HTR-8/SVneo (cell line): Measurements from ENCODE around the gene HIGD1B.
A peak's percentile ranks its signal among the peaks of the same experiment; 100 is the strongest.

ENCODE experiments used
- DNase-seq: peaks from one replicate; pipeline ENCODE4 v3.0.0; 2011; ENCODE audit warnings: low spot score, mixed read lengths; ENCODE audit not compliant: insufficient read length
- FAIRE-seq: peaks from 2 replicates; lab custom pipeline; 2011; peaks lifted over from hg19 to GRCh38; lab: Jason Lieb, UNC

The HIGD1B gene

GRCh38 chr17:44831371-44831770, 16.3 kb upstream of the HIGD1B start:
- FAIRE-seq: no peak
- no peak for DNase-seq

DNA sequence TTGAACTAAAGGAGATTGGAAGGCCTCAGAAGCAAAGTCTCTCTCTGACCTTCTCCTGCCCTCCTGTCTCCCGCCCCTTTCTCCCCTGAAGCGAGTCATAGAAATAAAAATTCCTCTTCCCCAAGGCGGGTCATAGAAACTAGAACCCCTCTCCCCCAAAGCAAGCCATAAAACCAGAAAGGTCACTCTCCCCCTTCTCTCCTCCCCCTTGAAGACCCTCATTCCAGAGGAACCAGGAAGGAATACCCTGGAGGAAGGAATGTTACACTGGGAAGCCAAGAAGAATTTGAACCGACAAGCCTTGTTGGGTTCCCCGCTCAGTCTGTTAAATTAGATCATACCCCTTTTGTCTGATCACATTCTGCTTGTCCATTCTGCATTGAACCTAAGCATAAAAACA, 14.9 kb upstream of the HIGD1B start:
- no peak for FAIRE-seq
- DNase-seq: no peak

- FAIRE-seq: no peak
- DNase-seq: no peak
These were observed 10.5 kb upstream of the HIGD1B start for GRCh38 chr17:44837196-44837595.

DNA sequence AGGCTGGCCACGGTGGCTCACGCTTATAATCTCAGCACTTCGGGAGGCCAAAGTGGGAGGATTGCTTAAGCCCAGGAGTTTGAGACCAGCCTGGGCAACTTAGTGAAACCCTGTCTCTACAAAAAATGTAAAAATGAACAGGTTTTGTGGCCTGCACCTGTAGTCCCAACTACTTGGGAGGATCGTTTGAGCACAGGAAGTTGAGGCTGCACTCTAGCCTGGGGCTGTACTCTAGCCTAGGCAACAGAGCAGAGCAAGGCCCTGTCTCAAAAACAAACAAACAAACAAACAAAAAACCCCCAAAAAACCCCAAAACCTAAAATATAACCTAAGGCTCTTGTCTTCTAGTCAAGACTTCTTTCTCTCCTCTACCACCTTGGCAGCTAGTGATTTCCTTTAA, 7.4 kb upstream of the HIGD1B start:
- DNase-seq (no peak), FAIRE-seq (no peak)

DNA sequence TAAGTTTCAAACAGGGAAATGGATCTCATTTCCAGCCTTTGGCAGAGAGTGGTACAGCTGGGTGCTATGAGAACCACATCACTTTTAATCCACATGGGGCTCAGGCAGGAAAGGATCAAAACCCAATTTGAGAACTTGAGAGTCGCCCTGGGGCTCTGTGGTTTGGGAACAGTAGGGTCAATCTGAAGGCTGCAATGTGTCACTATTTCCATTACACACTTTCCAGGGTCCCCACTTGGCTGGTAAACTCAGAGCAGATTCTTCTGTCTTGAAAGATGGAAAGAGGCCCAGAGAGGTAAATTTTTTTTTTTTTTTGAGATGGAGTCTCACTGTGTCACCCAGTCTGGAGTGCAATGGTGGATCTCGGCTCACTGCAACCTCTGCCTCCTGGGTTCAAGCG, 6.7 kb upstream of the HIGD1B start:
- DNase-seq (no peak), FAIRE-seq (no peak)

DNA sequence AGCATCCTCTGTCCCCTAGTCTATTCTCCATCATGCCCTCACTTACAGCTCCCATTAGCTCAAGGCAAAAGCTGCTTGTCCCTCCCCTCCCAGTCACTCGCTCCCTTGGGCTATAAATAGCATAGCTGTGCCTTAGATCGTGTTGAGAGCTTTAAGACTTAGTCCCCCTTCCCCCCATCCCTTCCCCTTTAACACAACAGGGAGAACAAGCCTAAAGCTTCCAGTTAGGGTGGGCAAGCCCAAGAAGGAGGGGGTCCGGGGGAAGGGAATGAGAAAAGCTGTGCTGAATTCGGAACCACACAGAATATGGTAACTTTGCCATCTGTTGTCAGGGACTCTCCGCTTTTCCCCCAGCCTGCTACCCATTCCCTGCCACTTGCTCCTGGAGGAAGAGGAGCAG, 4.9 kb upstream of the HIGD1B start:
- DNase-seq: no peak
- peak; percentile 68 for FAIRE-seq

DNA sequence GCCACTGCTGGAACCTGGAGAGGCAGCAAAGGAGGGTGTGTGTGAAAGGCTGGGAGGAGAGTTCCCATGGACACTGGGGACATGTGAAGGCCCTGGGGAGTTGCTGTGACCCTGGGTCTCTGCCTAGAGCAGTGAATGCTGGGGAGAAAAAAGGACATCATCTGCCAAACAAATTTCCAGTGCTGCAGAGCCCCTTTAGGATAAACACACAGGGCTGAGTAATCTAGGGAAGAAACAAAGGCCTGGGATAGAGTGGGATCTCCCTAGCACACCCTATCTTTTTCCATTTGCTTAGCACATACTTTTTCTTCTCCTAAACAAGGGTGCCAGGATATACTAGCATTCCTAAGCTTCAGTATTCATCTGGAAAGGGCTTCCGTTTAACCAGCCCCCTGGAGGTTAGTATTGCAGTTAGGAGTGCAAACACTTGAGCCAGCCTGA, 3.3 kb upstream of the HIGD1B start:
- FAIRE-seq: no peak
- DNase-seq: no peak

- no peak for DNase-seq
- FAIRE-seq: no peak
These were observed 1.5 kb upstream of the HIGD1B start for GRCh38 chr17:44846206-44846605.

- FAIRE-seq: no peak
- no peak for DNase-seq
These were observed 643 bp downstream of the HIGD1B start for GRCh38 chr17:44848257-44848795.

- FAIRE-seq (peak; percentile 72), DNase-seq (no peak)
These were observed 1.3 kb downstream of the HIGD1B start for GRCh38 chr17:44848961-44849489.

GRCh38 chr17:44850025-44850424, 2.3 kb downstream of the HIGD1B start:
- no peak for DNase-seq
- FAIRE-seq: peak; percentile 59

GRCh38 chr17:44850612-44851011, 2.9 kb downstream of the HIGD1B start:
- DNase-seq: no peak
- FAIRE-seq: no peak

- DNase-seq: no peak
- FAIRE-seq: no peak
These were observed 6.5 kb downstream of the HIGD1B start for GRCh38 chr17:44854192-44854591.

DNA sequence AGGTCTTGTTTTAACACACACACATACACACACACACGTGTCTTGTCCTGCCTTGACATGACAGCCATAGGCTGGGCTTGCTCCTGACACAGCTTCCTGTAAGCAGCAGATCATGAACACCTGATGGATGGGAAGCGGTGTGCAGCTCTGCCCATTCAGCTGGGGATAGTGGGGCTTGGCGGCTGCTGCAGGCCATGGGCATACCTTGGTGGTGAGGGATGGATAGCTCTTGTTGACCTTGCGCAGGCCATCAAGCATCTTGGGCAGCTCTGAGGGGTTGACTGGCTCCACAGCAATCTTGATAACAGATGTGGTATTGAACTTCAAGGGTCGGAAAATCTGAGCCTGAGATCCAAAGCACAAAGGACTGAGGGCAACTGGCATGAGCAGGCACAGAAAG, 12.0 kb downstream of the HIGD1B start:
- FAIRE-seq: no peak

GRCh38 chr17:44862278-44862914, 14.7 kb downstream of the HIGD1B start:
- no peak for FAIRE-seq

More for the DNA sequence above, 12.0 kb downstream of the HIGD1B start:
- DNase-seq: no peak

GRCh38 chr17:44863061-44863918, 15.6 kb downstream of the HIGD1B start:
- DNase-seq: no peak
- no peak for FAIRE-seq

More at GRCh38 chr17:44862278-44862914, 14.7 kb downstream of the HIGD1B start:
- no peak for DNase-seq

DNA sequence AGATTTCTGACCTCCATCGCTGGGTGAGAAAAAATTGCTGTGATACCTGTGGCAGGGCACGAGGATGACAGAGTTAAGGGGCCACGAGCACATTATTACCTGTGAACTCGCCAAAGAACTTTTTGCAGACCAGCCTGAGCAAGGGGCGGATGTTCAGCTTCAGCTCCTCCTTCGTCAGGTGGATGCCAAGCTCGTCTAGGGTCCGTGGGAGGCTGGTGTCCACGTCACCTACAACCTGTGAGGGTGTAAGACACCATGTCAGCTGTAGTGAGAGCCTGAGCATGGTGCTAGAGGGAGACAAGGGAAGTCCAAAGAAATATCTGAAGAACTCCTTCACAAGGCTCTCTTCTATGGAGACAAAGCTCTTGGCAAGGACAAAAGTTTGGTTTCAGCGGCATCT, 17.1 kb downstream of the HIGD1B start:
- no peak for DNase-seq
- FAIRE-seq: no peak

DNA sequence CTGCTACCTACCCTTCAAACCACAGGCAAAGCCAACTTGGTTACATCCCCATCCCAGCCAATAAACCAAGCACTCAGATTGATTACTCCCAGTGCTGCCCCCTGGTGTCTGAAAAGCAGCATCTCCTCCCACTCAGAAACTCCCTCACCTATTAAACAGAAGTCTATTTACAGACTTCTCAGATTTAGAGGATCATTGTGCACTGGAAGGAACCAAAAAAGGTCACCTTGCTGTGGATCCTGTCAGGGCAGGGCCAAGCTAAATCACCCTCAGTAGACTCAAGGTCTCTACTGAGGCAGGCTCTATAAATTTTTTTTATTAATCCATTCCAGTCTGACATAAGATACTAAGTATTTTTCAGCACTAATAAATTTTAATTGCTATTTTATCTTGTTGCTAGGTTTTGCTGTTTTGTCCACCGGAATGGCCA, 17.6 kb downstream of the HIGD1B start:
- peak; percentile 67 for FAIRE-seq
- DNase-seq: peak; percentile 88

GRCh38 chr17:44865931-44866330, 18.2 kb downstream of the HIGD1B start:
- DNase-seq: no peak
- FAIRE-seq: no peak

DNA sequence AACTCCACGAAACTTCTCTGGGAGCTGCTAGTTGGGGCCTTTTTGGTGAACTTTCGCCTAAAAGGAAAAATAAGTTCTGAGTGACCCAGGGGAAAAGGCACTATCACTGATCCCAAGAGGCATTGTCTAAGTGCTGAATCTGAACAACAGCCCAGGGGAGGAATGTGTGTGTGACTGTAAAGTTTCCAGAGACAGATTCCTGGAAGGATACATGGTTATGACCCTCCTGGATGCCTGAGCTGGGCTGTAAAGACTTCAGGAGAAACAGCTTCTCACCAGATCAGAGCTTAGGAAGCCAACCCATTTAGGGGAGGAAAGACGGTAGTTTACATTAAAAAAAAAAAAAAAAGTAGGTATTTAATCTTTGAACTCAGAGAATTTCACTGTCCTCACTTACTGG, 20.2 kb downstream of the HIGD1B start:
- DNase-seq: no peak
- no peak for FAIRE-seq

GRCh38 chr17:44871556-44871955, 23.9 kb downstream of the HIGD1B start:
- DNase-seq (no peak), FAIRE-seq (no peak)
